H9 (cell line): ENCODE measurements around the gene CERS2. TPM values are rescaled to one million over a fixed set of nuclear protein-coding genes. Genes with fewer than 3 reads are reported as not detected.

Experiments used
- DNase-seq: peaks from one replicate; pipeline ENCODE4 v3.0.0-alpha.2; 2017
- H2AFZ ChIP-seq: one replicate; pipeline ENCODE4 v1.6.1; 2013; ENCODE audit warnings: mild to moderate bottlenecking, low read length, control low read depth, moderate library complexity
- H2AK5ac ChIP-seq: 2 replicates; pipeline ENCODE4 v1.6.1; 2013; ENCODE audit warnings: low read length, control low read depth, mixed read lengths; ENCODE audit not compliant: insufficient read length
- H2BK120ac ChIP-seq: one replicate; pipeline ENCODE4 v1.6.1; 2013; ENCODE audit warnings: low read depth, mild to moderate bottlenecking, low read length, control low read depth, inconsistent platforms; ENCODE audit not compliant: poor library complexity, severe bottlenecking
- H2BK12ac ChIP-seq: 2 replicates; pipeline ENCODE4 v1.6.1; 2013; ENCODE audit warnings: low read length, control low read depth, mixed read lengths, low read depth; ENCODE audit not compliant: insufficient read length
- H2BK15ac ChIP-seq: 2 replicates; pipeline ENCODE4 v1.6.1; 2013; ENCODE audit warnings: low read depth, low read length, control low read depth
- H2BK20ac ChIP-seq: one replicate; pipeline ENCODE4 v1.6.1; 2013; ENCODE audit warnings: low read depth, mild to moderate bottlenecking, low read length, control low read depth, inconsistent platforms; ENCODE audit not compliant: poor library complexity, severe bottlenecking
- H2BK5ac ChIP-seq: 2 replicates; pipeline ENCODE4 v1.6.1; 2013; ENCODE audit warnings: low read length, control low read depth, mixed read lengths; ENCODE audit not compliant: insufficient read length
- H3K14ac ChIP-seq: 2 replicates; pipeline ENCODE4 v1.6.1; 2013; ENCODE audit warnings: low read length, control low read depth; ENCODE audit not compliant: insufficient read depth
- H3K18ac ChIP-seq: 2 replicates; pipeline ENCODE4 v1.6.1; 2013; ENCODE audit warnings: low read depth, mild to moderate bottlenecking, mixed read lengths, low read length, control low read depth; ENCODE audit not compliant: insufficient read length
- H3K23ac ChIP-seq: 2 replicates; pipeline ENCODE4 v1.6.1; 2013; ENCODE audit warnings: low read length, control low read depth, mixed read lengths, low read depth; ENCODE audit not compliant: insufficient read length
- H3K23me2 ChIP-seq: 2 replicates; pipeline ENCODE4 v1.6.1; 2013; ENCODE audit warnings: low read depth, mild to moderate bottlenecking, mixed read lengths, low read length, control low read depth; ENCODE audit not compliant: insufficient read length, poor library complexity, severe bottlenecking
- H3K27ac ChIP-seq: 2 replicates; pipeline ENCODE4 v1.5.1; 2013; ENCODE audit warnings: low read length, control low read depth, mixed read lengths, low read depth; ENCODE audit not compliant: insufficient read length
- H3K27me3 ChIP-seq: 2 replicates; pipeline ENCODE4 v1.6.1; 2013; ENCODE audit warnings: low read length, control low read depth, inconsistent platforms; ENCODE audit not compliant: insufficient read depth
- H3K4ac ChIP-seq: 2 replicates; pipeline ENCODE4 v1.6.1; 2013; ENCODE audit warnings: low read depth, mild to moderate bottlenecking, control low read depth, inconsistent platforms, low read length, moderate library complexity
- H3K4me1 ChIP-seq: 2 replicates; pipeline ENCODE4 v1.6.1; 2013; ENCODE audit warnings: low read length, control low read depth, inconsistent platforms; ENCODE audit not compliant: insufficient read depth
- H3K4me2 ChIP-seq: 2 replicates; pipeline ENCODE4 v1.6.1; 2013; ENCODE audit warnings: low read length, control low read depth, mixed read lengths; ENCODE audit not compliant: insufficient read length, insufficient read depth
- H3K56ac ChIP-seq: 2 replicates; pipeline ENCODE4 v1.6.1; 2013; ENCODE audit warnings: low read depth, mild to moderate bottlenecking, mixed read lengths, low read length, control low read depth; ENCODE audit not compliant: insufficient read length
- H3K79me1 ChIP-seq: 2 replicates; pipeline ENCODE4 v1.6.1; 2013; ENCODE audit warnings: low read depth, mild to moderate bottlenecking, moderate library complexity, low read length, control low read depth, inconsistent platforms; ENCODE audit not compliant: insufficient read depth, poor library complexity, severe bottlenecking
- H3K79me2 ChIP-seq: 2 replicates; pipeline ENCODE4 v1.6.1; 2013; ENCODE audit warnings: low read length, control low read depth, inconsistent platforms; ENCODE audit not compliant: insufficient read depth
- H3K9ac ChIP-seq: 2 replicates; pipeline ENCODE4 v1.6.1; 2013; ENCODE audit warnings: low read length, control low read depth, mixed read lengths; ENCODE audit not compliant: insufficient read length; ENCODE audit errors: extremely low read depth
- H3K9me3 ChIP-seq: one replicate; pipeline ENCODE4 v1.6.1; 2013; ENCODE audit warnings: low read depth, low read length, inconsistent platforms; ENCODE audit not compliant: control insufficient read depth
- H3T11ph ChIP-seq: one replicate; pipeline ENCODE4 v1.6.1; 2013; ENCODE audit warnings: mild to moderate bottlenecking, low read length, control low read depth, inconsistent platforms
- H4K20me1 ChIP-seq: one replicate; pipeline ENCODE4 v1.6.1; 2013; ENCODE audit not compliant: control insufficient read depth, insufficient read length, insufficient read depth
- H4K5ac ChIP-seq: 2 replicates; pipeline ENCODE4 v1.6.1; 2013; ENCODE audit warnings: low read depth, mild to moderate bottlenecking, mixed read lengths, low read length, control low read depth; ENCODE audit not compliant: insufficient read length
- H4K8ac ChIP-seq: replicated peaks from 2 replicates; pipeline ENCODE4 v1.6.1; 2013; ENCODE audit warnings: low read length, control low read depth, mixed read lengths, low read depth; ENCODE audit not compliant: insufficient read length
- H4K91ac ChIP-seq: 2 replicates; pipeline ENCODE4 v1.6.1; 2013; ENCODE audit warnings: low read depth, mild to moderate bottlenecking, moderate library complexity, mixed read lengths, low read length, control low read depth; ENCODE audit not compliant: insufficient read length
- H3K27ac Mint-ChIP-seq, 3 experiments: 2 replicates in 2 of 3; 3 replicates in 1 of 3; pipeline ENCODE4 v1.8.0; 2020 to 2021; ENCODE audit warnings: mixed read lengths in 3 of 3, mild to moderate bottlenecking in 1 of 3, moderate library complexity in 1 of 3
- H3K27me3 Mint-ChIP-seq: 2 replicates; pipeline ENCODE4 v1.8.0; 2021; ENCODE audit warnings: low read depth, mild to moderate bottlenecking, moderate library complexity, mixed read lengths
- H3K36me3 Mint-ChIP-seq, 3 experiments: 2 replicates in 2 of 3; 3 replicates in 1 of 3; pipeline ENCODE4 v1.8.0; 2020 to 2021; ENCODE audit warnings: low read depth in 3 of 3, mixed read lengths in 3 of 3; ENCODE audit not compliant: insufficient read depth in 1 of 3
- H3K4me1 Mint-ChIP-seq, 2 experiments: 2 replicates each; pipeline ENCODE4 v1.8.0; 2020; ENCODE audit warnings: mixed read lengths in 2 of 2
- H3K4me3 Mint-ChIP-seq, 2 experiments: 2 replicates in 1 of 2; 3 replicates in 1 of 2; pipeline ENCODE4 v1.8.0; 2020 to 2021; ENCODE audit warnings: mild to moderate bottlenecking in 2 of 2, mixed read lengths in 2 of 2, moderate library complexity in 1 of 2
- H3K9me3 Mint-ChIP-seq, 2 experiments: 2 replicates in 1 of 2; 3 replicates in 1 of 2; pipeline ENCODE4 v1.8.0; 2020; ENCODE audit warnings: mild to moderate bottlenecking in 2 of 2, mixed read lengths in 2 of 2, moderate library complexity in 1 of 2
- CTCF ChIP-seq: fragments of 200-600 bp; sonication (generic); conservative IDR thresholded peaks from 3 replicates; pipeline ENCODE4 v1.8.0; 2021; ENCODE audit warnings: antibody characterized with exemption, mild to moderate bottlenecking
- WGBS: extraction: QIAGEN DNeasy Blood & Tissue Kit; methylation state at CpG from one replicate; pipeline ENCODE4 v1.1.7; 2013; ENCODE audit warnings: missing lambda C conversion rate, low lambda C conversion rate, mixed read lengths; ENCODE audit not compliant: insufficient read length; ENCODE audit errors: extremely low coverage; 5-methylcytosine and 5-hydroxymethylcytosine counted together
- total RNA-seq: library from RNA; stranded (reverse); gene quantifications from 2 replicates; pipeline ENCODE4 v1.2.1, GENCODE V29; 2021

The CERS2 gene
- total RNA-seq, 1 experiment from 2014 or later, result 201 TPM

- Histone ChIP-seq H2BK120ac (no peak overlapping the region), H3K18ac (no peak overlapping the region), H3K9me3 (no peaks in the 10 kb centered on the region), H3K4ac (no peak overlapping the region), H3K79me2 (no peaks in the 10 kb centered on the region), H2BK15ac (no peak overlapping the region), H3K23ac (no peak overlapping the region), H3K23me2 (peaks cover 6% of the 10 kb centered on the region), H3K4me2 (peak overlapping the region; percentile 7), H3K9ac (no peak overlapping the region), H3K56ac (no peak overlapping the region), H2BK5ac (no peak overlapping the region), H2BK12ac (no peak overlapping the region), H2AK5ac (no peak overlapping the region), H3K14ac (no peak overlapping the region), H4K5ac (no peak overlapping the region), H4K20me1 (no peaks in the 10 kb centered on the region), H3T11ph (no peak overlapping the region), H4K91ac (no peak overlapping the region), H3K79me1 (no peaks in the 10 kb centered on the region), H2AFZ (no peak overlapping the region), H4K8ac (no peak overlapping the region), H2BK20ac (no peak overlapping the region), H3K27me3 (no peaks in the 10 kb centered on the region), H3K27ac (peak overlapping the region; percentile 14), H3K4me1 (peaks cover 22% of the 10 kb centered on the region; the same call in 1 of the 2 replicates)
- peaks cover 48 to 57% of the 10 kb centered on the region in 2 experiments for H3K4me1 Mint-ChIP-seq
- WGBS, result no CpG with 5 or more reads among the region's 23 CpGs
- no peaks in the 10 kb centered on the region for H3K36me3 Mint-ChIP-seq
- H3K4me3 Mint-ChIP-seq, result no peak overlapping the region; a peak in 1 of 5 replicates
- no peaks in the 10 kb centered on the region for H3K9me3 Mint-ChIP-seq
- peak; percentile 100 for TF ChIP-seq CTCF
- H3K27me3 Mint-ChIP-seq, result no peaks in the 10 kb centered on the region
- DNase-seq, result peak; percentile 88
- peak overlapping the region in 1 of 3 experiments; percentile 34; a peak in 2 of 7 replicates for H3K27ac Mint-ChIP-seq
These were observed 4.7 kb upstream of the CERS2 start for GRCh38 chr1:150979092-150980056.
